ENCODE measurements around the gene PLRG1. TPM values are rescaled to one million over a fixed set of nuclear protein-coding genes. Genes with fewer than 3 reads are reported as not detected.

Gene PLRG1
- total RNA-seq, 4 donors from 2014 or later: 30.3 to 42.4 (median 31.9) TPM

DNA sequence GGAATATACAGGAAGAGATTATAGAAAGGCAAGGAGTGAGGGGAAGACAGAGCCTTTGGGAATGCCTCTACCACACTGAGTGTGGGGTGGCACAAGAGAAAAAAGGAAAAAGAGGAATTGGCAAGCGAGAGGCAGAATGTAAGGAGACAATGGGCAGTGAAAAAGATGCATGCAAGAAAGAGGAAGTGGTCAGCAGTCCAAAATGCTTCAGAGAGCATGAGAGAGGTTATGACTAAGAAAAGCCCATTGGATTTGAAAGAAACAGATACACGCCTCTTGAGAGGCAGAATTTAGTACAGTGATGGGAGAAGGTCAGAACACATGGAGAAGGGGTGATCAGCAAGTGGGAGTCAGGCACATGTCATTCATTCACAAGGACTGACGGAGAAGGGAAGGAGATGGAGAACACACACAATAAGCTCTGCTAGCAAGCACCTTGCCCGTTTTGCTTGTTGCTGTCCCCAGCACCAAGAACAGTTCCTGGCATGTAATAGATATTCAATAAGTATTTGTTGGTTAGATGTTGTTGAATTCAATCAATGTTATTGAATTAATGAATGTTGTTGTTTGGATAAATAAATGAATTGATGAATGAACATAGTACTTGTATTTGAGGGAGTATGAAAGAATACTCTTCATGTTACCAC lies 65.0 kb downstream of the PLRG1 start:
- no peak for TF ChIP-seq POLR2A (IDR thresholded peaks at IDR 0.05)
- TF ChIP-seq, protein P1, sequence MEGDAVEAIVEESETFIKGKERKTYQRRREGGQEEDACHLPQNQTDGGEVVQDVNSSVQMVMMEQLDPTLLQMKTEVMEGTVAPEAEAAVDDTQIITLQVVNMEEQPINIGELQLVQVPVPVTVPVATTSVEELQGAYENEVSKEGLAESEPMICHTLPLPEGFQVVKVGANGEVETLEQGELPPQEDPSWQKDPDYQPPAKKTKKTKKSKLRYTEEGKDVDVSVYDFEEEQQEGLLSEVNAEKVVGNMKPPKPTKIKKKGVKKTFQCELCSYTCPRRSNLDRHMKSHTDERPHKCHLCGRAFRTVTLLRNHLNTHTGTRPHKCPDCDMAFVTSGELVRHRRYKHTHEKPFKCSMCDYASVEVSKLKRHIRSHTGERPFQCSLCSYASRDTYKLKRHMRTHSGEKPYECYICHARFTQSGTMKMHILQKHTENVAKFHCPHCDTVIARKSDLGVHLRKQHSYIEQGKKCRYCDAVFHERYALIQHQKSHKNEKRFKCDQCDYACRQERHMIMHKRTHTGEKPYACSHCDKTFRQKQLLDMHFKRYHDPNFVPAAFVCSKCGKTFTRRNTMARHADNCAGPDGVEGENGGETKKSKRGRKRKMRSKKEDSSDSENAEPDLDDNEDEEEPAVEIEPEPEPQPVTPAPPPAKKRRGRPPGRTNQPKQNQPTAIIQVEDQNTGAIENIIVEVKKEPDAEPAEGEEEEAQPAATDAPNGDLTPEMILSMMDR (IDR thresholded peaks at IDR 0.05): no peak
- 43 to 67% methylated on average over 4 of the region's 4 CpGs for WGBS, 2 donors
- DNase-seq (ENCODE audit: low spot score in 2 of 2): no peak
- no peak overlapping the region for H3K4me3 ChIP-seq (ENCODE audit: low read depth, poor library complexity, severe bottlenecking)
- intact Hi-C loops (cut with DNase I; ENCODE audit: low total_unique reads): no loop called here

Other genes starting within 250 kb of the PLRG1 start
- gene DCHS2, start 58.6 kb downstream of the PLRG1 start, total RNA-seq: under 1 TPM; 0.27 to 0.84 (median 0.38) TPM
- not detected for gene FGB, start 12.6 kb upstream of the PLRG1 start, total RNA-seq
- gene FGA, start 40.3 kb upstream of the PLRG1 start, total RNA-seq: not detected
- gene FGG, start 62.3 kb upstream of the PLRG1 start, total RNA-seq: not detected
- under 1 TPM; 0.13 to 0.66 (median 0.16) TPM for gene LRAT, start 193.6 kb upstream of the PLRG1 start, total RNA-seq
- gene RBM46, start 230.9 kb upstream of the PLRG1 start, total RNA-seq: not detected

Data from lower leg skin (tissue), 4 donors.